ENCODE results near the gene MAP3K14.
A peak's percentile ranks its signal among the peaks of the same experiment; 100 is the strongest.
"Not testable (repeated sequence)": the region's sequence is repeated elsewhere in the genome, so short reads cannot be mapped to it uniquely, and the experiment has no call there.

MAP3K14 gene

DNA sequence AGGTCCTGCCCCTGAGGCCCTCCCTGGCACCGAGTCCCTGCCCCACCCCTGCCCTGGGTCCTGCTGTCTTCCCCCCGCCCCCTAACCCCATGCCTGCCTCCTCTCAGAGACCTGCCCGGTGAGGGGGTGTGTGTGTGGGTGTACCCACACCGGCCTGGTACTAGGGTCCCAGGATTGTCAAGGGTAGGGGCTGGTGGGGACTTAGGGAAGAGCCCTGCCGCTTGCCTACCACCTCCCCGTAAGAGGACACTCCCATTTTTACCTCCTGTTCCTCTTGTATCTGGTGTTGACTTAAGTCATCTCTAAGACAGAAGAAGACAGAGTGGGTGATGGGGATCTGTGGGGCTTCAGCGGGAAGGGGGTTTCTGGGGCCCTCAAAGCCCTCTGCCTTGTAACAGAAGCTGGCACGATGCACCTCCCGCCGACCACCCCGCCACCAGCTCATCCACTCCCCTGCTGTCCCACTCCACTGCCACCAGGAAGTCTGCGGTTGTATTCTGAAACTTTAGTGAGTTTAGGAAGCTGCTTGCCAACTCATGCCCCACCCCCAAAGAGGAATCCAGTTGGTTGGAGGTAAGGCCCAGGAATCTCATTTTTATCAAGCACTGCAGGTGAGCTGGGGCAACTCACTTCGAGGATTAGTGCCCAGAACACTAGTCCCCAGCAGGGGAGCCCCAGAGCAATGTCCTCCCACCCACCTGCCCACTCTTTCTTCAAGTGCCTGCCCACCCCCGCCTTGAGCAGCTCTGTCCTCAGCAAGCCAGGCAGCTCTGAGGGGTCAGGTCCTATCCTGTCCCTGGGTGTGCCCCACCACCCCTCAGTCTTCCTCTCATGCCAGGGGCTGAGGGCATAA lies 60.5 kb downstream of the MAP3K14 start:
- Histone ChIP-seq H3K36me3 (ENCODE audit: insufficient read depth, low read length) (no peaks in the 10 kb centered on the region), H3K27me3 (ENCODE audit: insufficient read depth, low read length) (no peaks in the 10 kb centered on the region), H2AFZ (ENCODE audit: low read depth, low read length) (no peak overlapping the region), H3K4me1 (ENCODE audit: insufficient read depth, low read length) (peaks cover 7% of the 10 kb centered on the region), H3K9me3 (ENCODE audit: low read length) (no peaks in the 10 kb centered on the region), H3K4me3 (ENCODE audit: low read length) (no peak overlapping the region)

DNA sequence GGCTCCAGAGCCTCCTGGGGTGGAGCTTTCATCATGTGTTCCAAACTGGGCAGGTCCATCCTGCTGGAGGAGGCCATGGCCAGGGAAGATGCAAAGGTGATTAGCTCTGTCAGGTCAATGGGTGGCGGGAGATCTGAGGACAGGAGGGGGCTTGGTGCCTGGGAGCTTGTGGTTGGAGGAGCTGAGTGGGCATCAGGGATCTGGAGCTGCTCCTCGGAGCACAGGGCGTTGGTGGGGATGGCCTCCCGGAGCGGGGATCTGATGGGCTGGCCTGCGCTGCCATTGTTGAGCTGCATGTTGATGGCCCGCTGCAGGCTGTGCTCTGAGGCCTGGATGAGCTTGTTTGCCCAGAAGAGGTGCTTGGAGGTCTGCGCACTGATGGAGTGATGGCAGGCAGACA lies 61.5 kb downstream of the MAP3K14 start:
- Histone ChIP-seq H3K9me3 (ENCODE audit: low read length) (peaks cover 4% of the 10 kb centered on the region), H3K4me3 (ENCODE audit: low read length) (no peak overlapping the region), H3K27me3 (ENCODE audit: insufficient read depth, low read length) (no peaks in the 10 kb centered on the region), H3K4me1 (ENCODE audit: insufficient read depth, low read length) (peaks cover 7% of the 10 kb centered on the region), H3K36me3 (ENCODE audit: insufficient read depth, low read length) (no peaks in the 10 kb centered on the region), H2AFZ (ENCODE audit: low read depth, low read length) (no peak overlapping the region)

DNA sequence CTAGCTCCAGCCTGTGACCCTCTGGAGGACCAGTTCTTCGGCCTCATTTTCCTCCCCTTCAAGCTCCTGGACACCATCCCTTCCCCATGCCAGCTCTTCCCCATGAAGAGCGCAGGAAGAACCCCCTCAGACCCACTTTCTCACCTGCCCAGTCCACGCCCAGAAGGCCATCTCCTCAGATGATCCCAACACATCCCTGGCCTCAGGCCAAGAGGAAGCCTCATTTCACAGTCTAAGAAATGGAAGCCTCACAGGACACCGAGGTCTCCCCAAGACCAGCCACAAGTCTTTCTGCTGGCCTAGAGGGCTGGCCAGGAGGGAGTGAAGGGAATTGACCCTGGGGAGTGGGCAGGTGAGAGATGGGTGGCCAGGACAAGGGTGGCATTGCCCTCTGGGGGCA lies 62.9 kb downstream of the MAP3K14 start:
- Histone ChIP-seq H3K4me1 (ENCODE audit: insufficient read depth, low read length) (peaks cover 7% of the 10 kb centered on the region), H3K9me3 (ENCODE audit: low read length) (peaks cover 5% of the 10 kb centered on the region), H2AFZ (ENCODE audit: low read depth, low read length) (no peak overlapping the region), H3K36me3 (ENCODE audit: insufficient read depth, low read length) (no peaks in the 10 kb centered on the region), H3K27me3 (ENCODE audit: insufficient read depth, low read length) (no peaks in the 10 kb centered on the region), H3K4me3 (ENCODE audit: low read length) (no peak overlapping the region)

DNA sequence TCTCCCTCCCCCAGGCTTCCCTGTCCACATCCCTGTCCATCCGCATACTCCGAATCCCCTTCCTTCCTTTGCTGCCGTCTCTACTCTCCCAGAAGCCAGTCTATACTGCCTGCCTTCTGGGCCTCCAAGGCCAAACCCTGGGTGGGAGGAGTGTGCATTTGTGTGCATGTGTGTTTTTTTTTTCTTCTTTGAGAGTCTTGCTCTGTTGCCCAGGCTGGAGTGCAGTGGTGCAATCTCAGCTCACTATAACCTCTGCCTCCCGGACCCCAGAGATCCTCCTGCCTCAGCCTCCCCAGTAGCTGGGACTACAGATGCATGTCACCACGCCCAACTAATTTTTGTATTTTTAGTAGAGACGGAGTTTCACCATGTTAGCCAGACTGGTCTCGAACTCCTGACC lies 63.6 kb downstream of the MAP3K14 start:
- H3K4me3 ChIP-seq (ENCODE audit: low read length); H3K27me3 ChIP-seq (ENCODE audit: insufficient read depth, low read length); H3K36me3 ChIP-seq (ENCODE audit: insufficient read depth, low read length); H3K4me1 ChIP-seq (ENCODE audit: insufficient read depth, low read length); H2AFZ ChIP-seq (ENCODE audit: low read depth, low read length); H3K9me3 ChIP-seq (ENCODE audit: low read length): not testable (repeated sequence)

DNA sequence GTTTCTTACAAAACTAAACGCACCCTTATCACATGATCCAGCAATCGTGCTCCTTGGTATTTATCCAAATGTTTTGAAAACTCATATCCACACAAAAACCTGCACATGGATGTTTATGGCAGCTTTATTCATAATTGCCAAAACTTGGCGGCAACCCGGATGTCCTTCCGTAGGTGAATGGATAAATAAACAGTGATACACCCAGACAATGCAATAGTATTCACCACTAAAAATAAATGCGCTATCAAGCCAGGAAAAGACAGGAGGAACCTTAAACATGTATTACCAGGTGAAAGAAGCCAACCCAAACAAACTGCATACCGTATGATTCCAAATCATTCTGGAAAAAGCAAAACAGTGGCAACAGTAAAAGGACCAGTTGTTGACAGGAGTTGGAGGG lies 64.9 kb downstream of the MAP3K14 start:
- peaks cover 3% of the 10 kb centered on the region for H3K27me3 ChIP-seq (ENCODE audit: insufficient read depth, low read length)
- H3K4me3 ChIP-seq (ENCODE audit: low read length): no peak overlapping the region
- peaks cover 9% of the 10 kb centered on the region for H3K4me1 ChIP-seq (ENCODE audit: insufficient read depth, low read length)
- no peak overlapping the region for H2AFZ ChIP-seq (ENCODE audit: low read depth, low read length)
- H3K36me3 ChIP-seq (ENCODE audit: insufficient read depth, low read length): no peaks in the 10 kb centered on the region
- H3K9me3 ChIP-seq (ENCODE audit: low read length): peaks cover 5% of the 10 kb centered on the region

DNA sequence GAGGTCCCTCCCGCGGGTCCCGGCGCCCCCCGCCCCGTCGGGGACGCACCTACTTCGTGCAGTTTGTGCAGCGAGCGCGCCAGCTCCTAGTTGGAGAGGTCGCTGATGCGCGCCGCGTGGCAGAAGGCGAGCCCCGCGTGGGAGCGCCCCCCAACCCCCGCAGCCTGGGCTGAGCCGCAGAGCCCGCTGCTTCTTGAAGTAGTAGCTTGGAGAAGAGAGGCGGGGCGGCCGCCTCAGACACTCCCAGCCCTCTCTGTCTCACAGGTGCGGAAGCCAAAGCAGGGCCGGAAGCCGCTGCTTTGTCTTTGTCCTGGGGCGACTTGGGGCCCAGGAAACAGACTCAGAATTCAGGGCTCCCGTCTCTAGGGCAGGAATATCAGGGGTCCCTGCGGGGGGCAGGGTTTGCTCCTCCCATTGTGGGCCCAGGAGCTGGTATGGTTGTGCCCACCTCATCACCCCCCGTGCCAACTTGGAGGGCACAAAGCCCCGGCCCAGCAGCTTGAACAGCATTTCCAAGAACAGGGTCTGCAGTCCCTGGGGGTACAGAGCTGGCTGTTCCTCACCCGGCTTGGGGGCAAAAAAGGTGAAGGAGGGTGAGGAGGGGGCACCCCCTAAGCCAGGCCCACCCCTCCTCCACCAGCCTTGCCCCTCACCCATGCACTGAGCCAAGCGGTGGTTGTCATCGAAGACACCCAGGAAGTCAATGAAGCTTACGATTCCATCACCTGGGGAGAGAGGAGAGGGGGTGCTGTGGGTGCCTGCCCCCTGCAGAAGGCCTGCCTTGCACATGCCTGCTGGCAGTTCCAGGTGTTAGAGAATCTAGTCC lies 68.5 kb downstream of the MAP3K14 start:
- Histone ChIP-seq H3K27me3 (ENCODE audit: insufficient read depth, low read length) (peaks cover 12% of the 10 kb centered on the region), H3K4me3 (ENCODE audit: low read length) (peak overlapping the region; percentile 56)

DNA sequence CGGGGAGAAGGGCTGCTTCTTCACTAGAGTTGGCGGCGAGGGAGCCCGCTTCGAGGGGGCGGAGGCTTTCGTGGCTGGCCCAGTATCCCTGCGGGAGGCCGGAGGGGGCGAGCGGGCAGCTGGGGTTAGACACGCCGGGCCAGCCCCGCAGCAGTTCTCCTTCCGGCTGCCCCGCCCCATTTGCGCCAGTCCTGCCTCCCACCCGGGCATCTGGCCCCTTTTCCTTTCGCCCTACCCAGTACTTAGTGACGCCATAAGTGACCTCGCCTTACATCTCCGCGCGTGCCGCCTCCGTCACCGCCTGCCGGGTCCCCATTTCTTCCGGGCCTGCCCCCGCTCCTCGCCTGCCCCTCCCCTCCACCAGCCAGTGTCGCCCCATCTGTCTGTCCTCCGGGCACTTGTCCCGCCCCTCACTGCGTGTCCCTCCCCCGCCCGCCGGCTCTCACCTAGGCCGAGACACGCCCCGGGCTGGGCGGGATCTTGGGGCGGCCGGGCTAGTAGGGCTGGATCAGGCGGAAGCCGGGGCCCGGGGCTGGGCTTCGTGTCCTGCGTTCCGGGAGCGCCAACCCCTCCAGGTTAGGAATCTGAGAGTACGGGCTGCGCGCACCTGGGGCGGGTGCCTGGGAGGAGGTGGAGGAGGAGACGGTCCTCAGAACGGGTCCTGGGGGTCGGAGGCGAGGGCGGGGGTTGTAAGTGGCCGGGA lies 69.2 kb downstream of the MAP3K14 start:
- peaks cover 9% of the 10 kb centered on the region for H3K4me1 ChIP-seq (ENCODE audit: insufficient read depth, low read length)
- H3K36me3 ChIP-seq (ENCODE audit: insufficient read depth, low read length): no peaks in the 10 kb centered on the region
- H3K9me3 ChIP-seq (ENCODE audit: low read length): peaks cover 5% of the 10 kb centered on the region
- peak overlapping the region; percentile 97 for H2AFZ ChIP-seq (ENCODE audit: low read depth, low read length)
- H3K27me3 ChIP-seq (ENCODE audit: insufficient read depth, low read length): peaks cover 19% of the 10 kb centered on the region
- peak overlapping the region; percentile 56 for H3K4me3 ChIP-seq (ENCODE audit: low read length)

More for the DNA sequence above, 68.5 kb downstream of the MAP3K14 start:
- no peaks in the 10 kb centered on the region for H3K36me3 ChIP-seq (ENCODE audit: insufficient read depth, low read length)
- H2AFZ ChIP-seq (ENCODE audit: low read depth, low read length): peak overlapping the region; percentile 97
- peaks cover 9% of the 10 kb centered on the region for H3K4me1 ChIP-seq (ENCODE audit: insufficient read depth, low read length)
- H3K9me3 ChIP-seq (ENCODE audit: low read length): peaks cover 5% of the 10 kb centered on the region

DNA sequence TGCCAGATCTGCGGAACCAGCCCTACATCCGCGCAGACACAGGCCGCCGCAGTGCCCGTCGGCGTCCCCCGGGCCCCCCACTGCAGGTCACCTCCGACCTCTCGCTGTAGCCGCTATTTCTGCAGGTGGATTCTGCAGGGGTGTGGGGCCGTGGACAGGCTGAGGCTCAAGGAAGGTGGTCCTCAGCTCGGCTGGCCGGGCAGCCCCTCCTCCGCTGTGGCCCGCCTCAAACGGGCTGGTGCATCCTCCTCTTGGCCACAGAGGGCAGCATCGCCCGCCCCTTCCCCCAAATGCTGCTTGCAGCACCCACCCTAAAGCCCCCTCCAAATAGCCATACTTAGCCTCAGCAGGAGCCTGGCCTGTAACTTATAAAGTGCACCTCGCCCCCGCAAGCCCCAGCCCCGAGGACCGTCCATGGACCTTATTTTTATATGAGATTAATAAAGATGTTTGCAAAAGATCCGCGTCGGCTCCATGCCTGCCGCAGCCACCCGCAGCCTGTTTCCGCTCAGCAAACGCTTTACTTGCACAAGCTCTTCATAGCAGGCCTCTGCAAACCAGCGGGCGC lies 69.9 kb downstream of the MAP3K14 start:
- Histone ChIP-seq H2AFZ (ENCODE audit: low read depth, low read length) (peak overlapping the region; percentile 97), H3K36me3 (ENCODE audit: insufficient read depth, low read length) (no peaks in the 10 kb centered on the region), H3K27me3 (ENCODE audit: insufficient read depth, low read length) (peaks cover 26% of the 10 kb centered on the region), H3K4me1 (ENCODE audit: insufficient read depth, low read length) (peaks cover 9% of the 10 kb centered on the region), H3K9me3 (ENCODE audit: low read length) (peaks cover 5% of the 10 kb centered on the region), H3K4me3 (ENCODE audit: low read length) (peak overlapping the region; percentile 56)

DNA sequence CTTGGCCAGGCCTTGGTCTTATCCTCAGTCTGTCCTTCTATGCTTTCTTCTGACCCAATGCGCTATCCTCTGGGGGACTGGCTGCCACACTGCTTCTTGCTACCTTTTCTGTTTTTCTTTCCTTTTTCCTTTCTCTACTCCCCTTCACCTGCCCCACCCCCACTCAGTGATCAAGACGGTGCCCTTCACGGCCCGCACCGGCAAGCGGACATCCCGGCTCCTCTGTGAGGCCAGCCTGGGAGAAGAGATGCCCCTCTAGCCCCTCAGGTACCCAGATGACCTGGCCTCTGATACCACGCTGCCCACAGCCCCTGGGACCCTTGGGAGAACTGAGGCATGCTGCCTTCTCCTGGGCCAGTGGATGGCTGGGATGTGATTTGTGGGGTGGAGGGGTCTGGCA lies 70.5 kb downstream of the MAP3K14 start:
- Histone ChIP-seq H3K4me3 (ENCODE audit: low read length) (peak overlapping the region; percentile 56), H3K4me1 (ENCODE audit: insufficient read depth, low read length) (peaks cover 12% of the 10 kb centered on the region), H2AFZ (ENCODE audit: low read depth, low read length) (peak overlapping the region; percentile 97), H3K27me3 (ENCODE audit: insufficient read depth, low read length) (peaks cover 29% of the 10 kb centered on the region), H3K9me3 (ENCODE audit: low read length) (peaks cover 5% of the 10 kb centered on the region), H3K36me3 (ENCODE audit: insufficient read depth, low read length) (no peaks in the 10 kb centered on the region)

DNA sequence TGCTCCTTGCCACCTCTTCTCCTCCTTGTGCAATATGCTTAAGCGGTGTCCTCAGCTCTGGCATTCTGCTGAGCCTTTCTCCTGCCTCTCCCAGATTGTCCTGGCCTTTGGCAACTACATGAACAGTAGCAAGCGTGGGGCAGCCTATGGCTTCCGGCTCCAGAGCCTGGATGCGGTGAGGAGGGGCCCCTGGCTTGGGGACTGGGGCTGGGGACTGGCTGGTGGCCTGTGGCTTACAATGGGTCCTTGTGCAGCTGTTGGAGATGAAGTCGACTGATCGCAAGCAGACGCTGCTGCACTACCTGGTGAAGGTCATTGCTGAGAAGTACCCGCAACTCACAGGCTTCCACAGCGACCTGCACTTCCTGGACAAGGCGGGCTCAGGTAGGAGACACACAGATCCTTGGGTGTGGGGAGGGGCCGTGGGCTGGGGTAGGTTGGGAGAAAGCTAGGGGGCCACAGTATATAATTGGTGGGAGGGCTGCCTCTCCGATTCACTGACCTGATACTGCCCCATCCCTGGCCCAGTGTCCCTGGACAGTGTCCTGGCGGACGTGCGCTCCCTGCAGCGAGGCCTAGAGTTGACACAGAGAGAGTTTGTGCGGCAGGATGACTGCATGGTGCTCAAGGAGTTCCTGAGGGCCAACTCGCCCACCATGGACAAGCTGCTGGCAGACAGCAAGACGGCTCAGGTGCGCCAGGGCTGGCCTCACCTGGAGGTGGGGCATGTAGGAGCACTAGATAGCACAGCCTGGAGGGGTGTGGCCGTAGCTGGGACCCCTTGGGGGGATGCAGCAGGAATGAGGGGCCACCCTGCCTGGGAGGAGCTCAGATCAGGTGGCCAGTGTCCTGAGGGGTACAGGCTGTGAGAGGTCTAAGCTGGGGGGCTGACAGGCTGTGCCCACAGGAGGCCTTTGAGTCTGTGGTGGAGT lies 71.8 kb downstream of the MAP3K14 start:
- peaks cover 16% of the 10 kb centered on the region for H3K4me1 ChIP-seq (ENCODE audit: insufficient read depth, low read length)
- no peaks in the 10 kb centered on the region for H3K9me3 ChIP-seq (ENCODE audit: low read length)
- no peak overlapping the region for H3K4me3 ChIP-seq (ENCODE audit: low read length)
- no peak overlapping the region for H2AFZ ChIP-seq (ENCODE audit: low read depth, low read length)
- no peaks in the 10 kb centered on the region for H3K36me3 ChIP-seq (ENCODE audit: insufficient read depth, low read length)
- peaks cover 42% of the 10 kb centered on the region for H3K27me3 ChIP-seq (ENCODE audit: insufficient read depth, low read length)

DNA sequence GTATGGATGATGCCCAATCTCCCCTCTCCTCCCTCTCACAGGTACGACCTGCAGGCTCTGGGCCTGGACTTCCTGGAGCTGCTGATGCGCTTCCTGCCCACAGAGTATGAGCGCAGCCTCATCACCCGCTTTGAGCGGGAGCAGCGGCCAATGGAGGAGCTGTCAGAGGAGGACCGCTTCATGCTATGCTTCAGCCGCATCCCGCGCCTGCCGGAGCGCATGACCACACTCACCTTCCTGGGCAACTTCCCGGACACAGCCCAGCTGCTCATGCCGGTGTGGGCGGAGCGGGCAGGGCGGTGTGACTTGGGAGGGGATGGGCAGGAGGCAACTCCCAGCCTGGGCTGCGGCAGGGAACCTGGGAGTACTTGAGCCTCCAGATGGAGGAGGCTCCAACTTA lies 73.1 kb downstream of the MAP3K14 start:
- peaks cover 52% of the 10 kb centered on the region for H3K27me3 ChIP-seq (ENCODE audit: insufficient read depth, low read length)
- no peaks in the 10 kb centered on the region for H3K9me3 ChIP-seq (ENCODE audit: low read length)
- H2AFZ ChIP-seq (ENCODE audit: low read depth, low read length): no peak overlapping the region
- H3K4me3 ChIP-seq (ENCODE audit: low read length): no peak overlapping the region
- H3K36me3 ChIP-seq (ENCODE audit: insufficient read depth, low read length): no peaks in the 10 kb centered on the region
- peaks cover 16% of the 10 kb centered on the region for H3K4me1 ChIP-seq (ENCODE audit: insufficient read depth, low read length)

DNA sequence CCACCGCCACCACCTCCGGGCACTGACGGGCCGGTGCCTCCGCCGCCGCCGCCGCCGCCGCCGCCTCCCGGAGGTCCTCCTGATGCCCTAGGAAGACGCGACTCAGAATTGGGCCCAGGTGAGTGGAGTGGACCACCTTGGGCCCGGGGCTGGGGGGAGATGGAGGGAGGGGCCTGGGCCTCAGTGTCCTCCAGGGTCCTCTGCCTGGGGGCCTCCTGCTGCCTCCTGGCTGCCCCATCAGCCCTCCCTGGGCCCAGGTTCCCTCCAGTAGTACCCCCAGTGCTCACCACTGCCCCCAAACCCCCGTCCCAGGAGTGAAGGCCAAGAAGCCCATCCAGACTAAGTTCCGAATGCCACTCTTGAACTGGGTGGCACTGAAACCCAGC lies 74.8 kb downstream of the MAP3K14 start:
- Histone ChIP-seq H3K9me3 (ENCODE audit: low read length) (no peaks in the 10 kb centered on the region), H3K36me3 (ENCODE audit: insufficient read depth, low read length) (no peaks in the 10 kb centered on the region), H3K27me3 (ENCODE audit: insufficient read depth, low read length) (peaks cover 64% of the 10 kb centered on the region), H3K4me3 (ENCODE audit: low read length) (no peak overlapping the region), H2AFZ (ENCODE audit: low read depth, low read length) (no peak overlapping the region), H3K4me1 (ENCODE audit: insufficient read depth, low read length) (peaks cover 14% of the 10 kb centered on the region)
